GM18508 (cell line): ENCODE data around the gene TMEM171.

Experiments used
- ATAC-seq: cut with Tn5 transposase; IDR thresholded peaks from one replicate; pipeline ENCODE4 v1.9.1; 2021; ENCODE audit warnings: moderate number of reproducible peaks; ENCODE audit not compliant: insufficient read depth, unreplicated experiment

Gene TMEM171

DNA sequence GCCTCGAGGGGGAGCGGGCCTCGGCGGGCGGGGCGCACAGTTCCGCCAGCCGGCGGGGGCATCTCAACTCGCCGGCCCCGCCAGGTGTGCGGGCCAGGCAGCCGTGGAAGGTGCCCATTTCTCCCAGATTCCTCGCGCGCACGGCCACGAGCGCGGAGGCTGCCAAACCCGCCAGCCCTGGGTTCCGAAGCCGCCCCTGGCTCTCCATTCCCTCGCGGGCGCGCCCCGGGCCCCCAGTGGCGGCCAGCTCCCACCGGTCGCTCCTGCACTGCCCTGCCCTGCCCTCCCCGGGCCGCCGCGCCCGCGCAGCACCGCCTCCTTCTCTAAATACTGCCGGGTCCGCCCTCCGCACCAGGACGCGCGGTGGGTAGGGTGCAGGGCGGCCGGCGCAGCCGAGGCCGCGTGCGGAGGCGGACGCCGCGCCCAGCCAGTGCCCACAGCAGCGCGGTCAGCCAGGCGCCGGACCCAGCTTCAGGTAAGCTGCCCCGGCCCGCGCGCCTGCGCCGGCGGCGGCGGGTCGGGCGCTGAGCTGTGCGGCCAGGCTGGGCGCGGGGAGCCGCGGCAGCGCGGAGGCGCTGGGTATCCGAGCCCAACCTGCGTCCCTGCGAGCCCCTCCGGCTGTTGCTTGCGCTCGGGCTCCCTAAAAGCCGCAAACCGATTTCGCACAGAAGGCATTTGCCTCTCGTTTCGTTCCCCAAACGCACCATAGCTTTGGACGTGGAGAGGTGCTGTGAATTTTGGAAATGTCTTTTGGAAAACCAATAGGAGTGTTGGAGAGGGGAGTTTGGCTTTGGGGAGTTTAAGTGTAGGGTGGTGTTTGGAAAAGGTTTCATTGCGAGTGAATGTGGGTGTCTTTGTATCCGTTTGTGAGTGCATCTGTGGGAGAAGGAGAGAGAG, at the start of gene TMEM171:
TSS of gene TMEM171 (plus strand) at position 354 of the 897 bp plus-strand sequence. CDS start 2,799 bp downstream, outside the sequence.
- no peak for ATAC-seq

DNA sequence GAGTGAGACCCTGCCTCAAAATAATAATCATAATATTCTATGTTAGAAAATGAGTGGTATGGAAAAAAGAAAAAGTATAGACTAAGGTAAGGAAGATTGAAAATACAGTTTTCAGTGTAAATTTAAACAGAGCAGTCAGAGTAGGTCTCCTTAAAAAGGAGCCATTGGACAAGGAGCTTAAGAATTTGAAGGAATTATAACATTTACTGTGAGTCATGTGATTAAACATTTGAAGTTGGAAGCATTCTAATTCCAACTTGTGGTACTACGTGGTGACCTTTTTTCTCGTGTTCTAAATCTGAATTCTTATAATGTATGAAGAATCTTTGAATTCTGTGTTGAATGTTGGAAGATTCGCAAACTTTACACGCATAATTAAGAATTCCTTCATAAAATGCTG, 39.3 kb upstream of the TMEM171 start:
- no peak for ATAC-seq

- ATAC-seq: no peak
These were observed 32.3 kb upstream of the TMEM171 start for GRCh38 chr5:73088026-73088425.

GRCh38 chr5:73093943-73094342, 26.4 kb upstream of the TMEM171 start:
- ATAC-seq: no peak

GRCh38 chr5:73094415-73094814, 26.0 kb upstream of the TMEM171 start:
- no peak for ATAC-seq

GRCh38 chr5:73095564-73096238, 24.7 kb upstream of the TMEM171 start:
- no peak for ATAC-seq

DNA sequence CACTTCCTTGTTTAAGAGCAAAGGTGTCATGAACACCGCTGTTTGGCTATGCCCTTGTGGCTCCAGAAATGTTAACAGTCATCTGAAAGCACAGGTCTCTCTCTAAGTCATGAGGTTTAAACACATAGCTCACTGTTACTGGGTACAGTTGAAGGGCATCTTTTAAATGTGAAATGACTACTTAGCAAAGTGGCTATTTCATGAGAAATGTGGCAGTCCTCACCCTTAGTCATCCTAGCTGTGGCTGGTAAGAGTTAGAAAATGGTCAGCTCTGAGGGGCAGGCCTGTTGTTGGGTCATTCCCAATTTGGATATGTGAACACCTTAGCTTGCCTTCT, 24.2 kb upstream of the TMEM171 start:
- no peak for ATAC-seq

GRCh38 chr5:73097740-73098139, 22.6 kb upstream of the TMEM171 start:
- ATAC-seq: no peak

DNA sequence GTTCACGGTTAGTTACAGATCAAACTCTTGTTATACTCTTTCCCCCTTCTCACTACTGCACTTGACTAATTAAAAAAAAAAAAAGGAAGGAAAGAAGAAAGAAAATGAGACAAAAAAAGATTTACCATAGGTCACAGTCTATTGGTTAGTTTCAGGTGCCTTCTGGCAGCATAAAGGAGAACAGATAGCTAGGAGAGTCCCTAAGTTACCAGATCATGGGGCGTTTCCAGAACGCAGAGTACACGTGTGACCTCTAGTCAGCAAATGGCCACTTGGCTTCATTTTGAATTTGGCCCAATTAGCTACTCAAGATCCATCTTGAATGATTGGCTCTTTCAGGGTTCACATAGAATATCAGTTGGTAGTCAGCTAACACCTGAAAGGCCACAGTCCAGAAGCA, 20.3 kb upstream of the TMEM171 start:
- no peak for ATAC-seq

DNA sequence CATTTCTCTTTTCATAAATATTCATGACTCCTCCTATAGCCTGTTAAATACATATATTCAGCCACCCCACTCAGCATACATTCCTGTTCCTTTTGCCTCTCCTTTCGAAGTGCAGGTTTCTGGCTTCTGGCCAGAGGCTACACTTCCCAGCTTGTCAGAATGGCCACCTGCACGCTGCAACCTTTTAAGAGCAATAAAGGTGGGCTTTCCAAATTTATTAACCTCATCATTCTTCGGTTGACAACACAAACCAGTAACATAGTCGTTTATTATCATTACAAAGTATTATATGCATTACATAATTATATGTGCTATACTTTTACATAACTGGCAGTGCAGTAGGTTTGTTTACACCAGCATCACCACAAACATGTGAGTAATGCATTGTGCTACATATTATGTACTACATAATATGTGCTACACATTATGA, 16.5 kb upstream of the TMEM171 start:
- ATAC-seq: no peak

GRCh38 chr5:73104326-73104725, 16.0 kb upstream of the TMEM171 start:
- ATAC-seq: no peak

DNA sequence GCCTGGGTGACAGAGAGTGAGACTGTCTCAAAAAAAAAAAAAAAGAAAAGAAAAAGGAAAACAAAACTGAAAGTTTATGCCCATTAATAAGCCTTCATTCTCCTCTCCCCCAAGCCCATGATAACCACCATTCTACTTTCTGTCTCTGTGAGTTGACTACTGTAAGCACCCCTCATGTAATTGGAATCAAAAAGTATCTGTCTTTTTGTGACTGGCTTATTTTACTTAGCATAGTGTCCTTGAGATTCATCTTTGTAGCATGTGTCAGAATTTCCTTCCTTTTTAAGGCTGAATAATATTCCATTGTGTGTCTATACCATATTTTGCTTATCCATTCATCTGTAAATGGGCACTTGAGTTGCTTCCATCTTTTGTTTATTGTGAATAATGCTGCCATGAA, 14.0 kb upstream of the TMEM171 start:
- ATAC-seq: no peak

DNA sequence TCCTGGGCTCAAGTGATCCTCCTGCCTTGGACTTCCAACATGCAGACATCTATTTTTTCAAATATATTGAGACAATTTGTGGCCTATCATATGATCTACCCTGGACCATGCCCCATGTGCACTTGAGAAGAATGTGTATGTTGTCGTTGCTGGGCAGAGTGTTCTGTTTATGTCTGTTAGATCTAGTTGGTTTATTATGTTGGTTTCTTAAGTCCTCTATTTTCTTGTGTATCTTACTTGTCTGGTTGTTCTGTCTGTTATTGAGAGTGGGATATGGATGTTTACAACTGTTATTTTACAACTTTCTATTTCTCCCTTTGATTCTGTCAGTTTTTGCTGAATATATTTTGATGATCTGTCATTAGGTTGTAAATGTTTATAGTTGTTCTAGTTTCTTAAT, 10.2 kb upstream of the TMEM171 start:
- no peak for ATAC-seq

GRCh38 chr5:73111536-73111935, 8.8 kb upstream of the TMEM171 start:
- no peak for ATAC-seq

GRCh38 chr5:73112359-73112758, 8.0 kb upstream of the TMEM171 start:
- ATAC-seq: no peak

DNA sequence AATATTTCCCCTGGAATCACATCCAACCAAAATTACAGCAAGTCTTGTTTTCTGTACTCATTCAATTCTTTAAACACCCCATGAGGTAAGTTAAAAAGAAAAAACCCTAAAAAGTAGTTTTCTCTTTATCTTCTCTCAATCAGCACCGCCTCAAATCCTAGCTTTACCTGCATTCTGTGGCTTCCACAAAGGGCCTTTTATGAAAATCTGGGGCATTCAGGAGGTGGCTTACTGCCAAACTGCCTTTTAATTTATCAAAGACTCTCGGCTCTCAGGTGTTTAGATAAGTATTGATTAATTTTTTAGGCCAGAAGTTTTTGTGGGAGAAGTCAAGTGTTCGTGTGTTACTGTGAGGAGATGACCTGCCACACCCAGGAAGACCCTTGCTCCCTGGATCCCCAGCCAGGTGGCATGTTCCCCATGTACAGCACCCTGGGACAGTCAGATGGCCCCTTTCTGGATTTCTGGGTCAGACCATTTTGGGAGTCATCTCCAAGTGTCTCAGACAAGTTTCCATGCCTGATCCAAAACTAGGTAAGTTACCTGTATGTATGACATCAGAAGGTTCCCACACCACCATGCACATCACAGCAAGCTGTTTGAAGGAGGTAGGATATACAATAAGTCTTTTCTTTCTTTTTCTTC, 6.2 kb upstream of the TMEM171 start:
- ATAC-seq: no peak

DNA sequence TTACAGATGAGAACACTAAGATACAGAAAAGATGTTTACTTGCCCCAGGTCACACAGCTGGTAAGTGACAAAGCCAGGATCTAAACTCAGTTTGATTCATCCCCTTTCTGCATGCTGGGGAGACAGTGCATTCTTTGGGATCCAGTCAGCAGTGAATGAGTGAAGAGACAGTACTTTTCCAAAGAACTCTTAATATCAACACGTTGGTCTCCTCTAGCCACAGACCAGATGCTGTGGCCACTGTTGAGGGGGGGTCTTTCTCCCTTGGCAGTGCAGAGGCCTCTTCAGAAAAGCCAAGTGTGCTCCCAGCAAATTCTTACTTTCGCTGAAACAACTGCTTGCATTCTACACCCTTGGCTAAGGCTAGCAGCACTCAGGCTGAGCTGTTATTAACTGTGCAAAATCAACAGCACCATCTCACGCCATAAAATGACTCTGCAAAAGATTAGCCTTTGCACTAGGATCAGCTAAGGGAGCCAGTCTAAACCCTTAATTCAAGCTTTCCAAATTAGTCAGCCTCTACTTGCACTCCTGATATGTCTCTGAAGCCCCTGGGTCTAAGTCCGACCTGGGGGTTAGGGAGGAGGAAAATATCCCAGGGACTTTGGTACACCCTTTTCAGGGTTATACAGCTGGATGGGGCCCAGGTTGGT, 4.8 kb upstream of the TMEM171 start:
- no peak for ATAC-seq

- no peak for ATAC-seq
These were observed 3.9 kb upstream of the TMEM171 start for GRCh38 chr5:73116506-73116905.

DNA sequence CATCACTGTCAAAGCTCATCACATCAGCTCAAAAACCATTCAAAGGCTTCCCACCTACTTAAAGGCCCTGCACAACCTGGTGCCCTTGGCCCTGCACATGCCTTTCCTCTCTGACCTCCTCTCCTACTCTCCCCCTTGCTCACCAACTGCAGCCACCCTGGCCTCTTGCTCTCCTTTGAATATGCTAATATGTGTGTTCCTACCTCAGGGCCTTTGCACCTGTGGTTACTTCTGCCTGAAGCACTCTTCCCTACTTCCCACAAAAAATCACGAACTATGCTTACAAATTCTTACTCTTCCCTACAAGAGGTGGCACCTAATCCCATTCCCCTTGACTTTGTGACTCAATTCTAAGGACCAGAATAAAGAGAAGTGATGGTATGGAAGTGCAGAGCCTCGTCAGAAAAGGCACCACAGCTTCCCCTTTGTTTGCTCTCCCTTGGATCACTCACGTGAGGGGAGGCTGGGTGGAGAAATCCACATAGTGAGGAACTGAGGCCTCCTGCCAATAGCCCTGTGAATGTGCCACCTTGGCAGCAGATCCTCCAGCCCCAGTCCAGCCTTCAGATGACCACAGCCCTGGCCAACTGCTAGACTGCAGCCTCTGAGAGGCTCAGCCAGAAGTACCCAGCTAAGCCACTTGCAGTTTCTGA, 3.2 kb upstream of the TMEM171 start:
- ATAC-seq: no peak

DNA sequence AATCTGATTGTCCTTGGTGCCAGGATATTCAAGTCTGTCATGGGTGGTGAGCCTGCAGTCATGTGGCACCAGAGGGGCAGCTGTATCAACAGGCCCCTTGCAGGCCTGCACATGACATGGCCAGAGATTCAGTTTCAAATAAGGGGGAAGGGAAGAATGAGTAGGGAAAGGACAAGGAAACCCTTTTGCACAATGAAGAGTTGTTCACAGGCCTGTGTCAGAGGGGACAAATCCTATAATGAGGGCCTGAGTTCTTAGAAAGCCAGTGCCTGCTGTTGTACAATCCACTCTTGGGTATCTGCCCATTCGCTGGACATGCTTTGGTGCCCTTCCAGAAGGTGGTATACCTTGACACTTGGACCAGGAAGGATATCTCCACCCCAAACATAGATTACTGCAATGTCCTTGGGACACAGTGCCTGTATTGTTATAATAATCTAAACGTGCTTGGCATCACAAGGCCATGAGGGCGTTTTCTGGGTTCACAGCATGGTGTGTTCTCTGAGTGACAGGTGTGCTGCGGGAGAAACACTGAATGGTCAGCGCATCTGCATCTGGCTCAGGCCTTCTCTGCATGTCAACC, 1.9 kb upstream of the TMEM171 start:
- ATAC-seq: no peak
